ENCODE measurements around the gene SLC35B2. TPM values are rescaled to one million over a fixed set of nuclear protein-coding genes. Genes with fewer than 3 reads are reported as not detected.

Gene SLC35B2
- polyA plus RNA-seq, 1 of the 3 experiments (the other 2 are of a cell fraction): 125 TPM

GRCh38 chr6:44302856-44303255 lies 45.5 kb upstream of the SLC35B2 start:
- H2AFZ ChIP-seq (ENCODE audit: low read depth): no peak overlapping the region
- ChIA-PET CTCF (interaction anchor here (0.9 to 16.5 kb wide), 7 partner anchors 9 to 46 kb away, joined by 3 to 238 read pairs (median 9); partner anchors contain the start of genes AARS2, NFKBIE, SLC35B2 and TMEM151B), POLR2A (interaction anchor here (0.6 kb wide), 1 partner anchor 392 kb away, joined by 3 read pairs; no protein-coding TSS in a partner anchor)
- no peaks in the 10 kb centered on the region for H3F3A ChIP-seq (replicated peaks; ENCODE audit: insufficient read depth)
- 96% methylated on average over 7 of the region's 12 CpGs for WGBS (ENCODE audit: low lambda C conversion rate)
- no peaks in the 10 kb centered on the region for H3K79me2 ChIP-seq (ENCODE audit: insufficient read depth)
- H3K27me3 ChIP-seq (ENCODE audit: insufficient read depth): no peaks in the 10 kb centered on the region
- no peak for DNase-seq
- H4K20me1 ChIP-seq (ENCODE audit: insufficient read depth): no peaks in the 10 kb centered on the region
- TF ChIP-seq FOXJ3 (CRISPR knock-in tag; IDR thresholded peaks at IDR 0.05) (no peak), RAD21 (IDR thresholded peaks at IDR 0.05; ENCODE audit: low read length) (no peak), EZH2phosphoT487 (IDR thresholded peaks at IDR 0.05; ENCODE audit: borderline replicate concordance, low read depth) (no peak), CHD2 (IDR thresholded peaks at IDR 0.05; ENCODE audit: low read length, partially characterized antibody) (no peak), MXI1 (IDR thresholded peaks at IDR 0.05; ENCODE audit: low read depth, low read length) (no peak), GABPA (IDR thresholded peaks at IDR 0.05; ENCODE audit: low read depth) (no peak), GATA2 (CRISPR knock-in tag; IDR thresholded peaks at IDR 0.05) (no peak), PBX3 (IDR thresholded peaks at IDR 0.05) (no peak), JUND (IDR thresholded peaks at IDR 0.05) (no peak), FOSL2 (IDR thresholded peaks at IDR 0.05; ENCODE audit: borderline replicate concordance, low read depth) (no peak), CTCF (IDR thresholded peaks at IDR 0.05) (no peak), SIN3A (IDR thresholded peaks at IDR 0.05; ENCODE audit: borderline replicate concordance, low read depth, low read length) (no peak), MAX (IDR thresholded peaks at IDR 0.05; ENCODE audit: low read depth) (no peak), ZBTB33 (IDR thresholded peaks at IDR 0.05; ENCODE audit: borderline replicate concordance, low read depth) (no peak), EP300 (IDR thresholded peaks at IDR 0.05; ENCODE audit: borderline replicate concordance in 1 of 2, low read depth in 1 of 2, low read length in 1 of 2) (no peak)
- H3K4me3 ChIP-seq (ENCODE audit: low read depth in 2 of 2, low read length in 1 of 2): no peak overlapping the region
- no peak overlapping the region for H3K9ac ChIP-seq
- H3K27ac ChIP-seq (ENCODE audit: low read depth in 2 of 2, low read length in 1 of 2): no peak overlapping the region
- no peaks in the 10 kb centered on the region for H3K9me2 ChIP-seq
- H3K4me1 ChIP-seq (ENCODE audit: control insufficient read depth in 1 of 2, insufficient read depth in 2 of 2, low read depth in 1 of 2, low read length in 1 of 2): peaks cover 0 to 4% of the 10 kb centered on the region in 2 experiments; a peak in 1 of 4 replicates
- H3K36me3 ChIP-seq (replicated peaks in 1 of 2; ENCODE audit: control insufficient read depth in 1 of 2, insufficient read depth in 2 of 2, low read length in 1 of 2): peaks cover 5 to 50% of the 10 kb centered on the region in 2 experiments
- no peak overlapping the region for H3K4me2 ChIP-seq
- H3K9me3 ChIP-seq: no peaks in the 10 kb centered on the region
